Measurements from ENCODE around the gene PCDH9. TPM values are rescaled to one million over a fixed set of nuclear protein-coding genes. Genes with fewer than 3 reads are reported as not detected.

The PCDH9 gene
- total RNA-seq, 1 donor from 2014 or later = 1.9 TPM

- Mint-ChIP-seq H3K36me3 (ENCODE audit: low read depth, unreplicated experiment) (no peaks in the 10 kb centered on the region), H3K27ac (ENCODE audit: unreplicated experiment) (no peak overlapping the region), H3K4me3 (ENCODE audit: unreplicated experiment) (no peak overlapping the region), H3K27me3 (ENCODE audit: unreplicated experiment) (no peaks in the 10 kb centered on the region), H3K4me1 (ENCODE audit: unreplicated experiment) (no peaks in the 10 kb centered on the region), H3K9me3 (ENCODE audit: unreplicated experiment) (no peaks in the 10 kb centered on the region)
- TF ChIP-seq CTCF (IDR thresholded peaks at IDR 0.05; ENCODE audit: unreplicated experiment) = no peak
- no peak for DNase-seq (ENCODE audit: low spot score)
Observed at GRCh38 chr13:66537417-66537816, 692.7 kb downstream of the PCDH9 start.

- DNase-seq (ENCODE audit: low spot score) = no peak
- Mint-ChIP-seq H3K27me3 (ENCODE audit: unreplicated experiment) (no peaks in the 10 kb centered on the region), H3K36me3 (ENCODE audit: low read depth, unreplicated experiment) (no peaks in the 10 kb centered on the region), H3K27ac (ENCODE audit: unreplicated experiment) (no peak overlapping the region), H3K4me1 (ENCODE audit: unreplicated experiment) (no peaks in the 10 kb centered on the region), H3K4me3 (ENCODE audit: unreplicated experiment) (no peak overlapping the region), H3K9me3 (ENCODE audit: unreplicated experiment) (no peaks in the 10 kb centered on the region)
- TF ChIP-seq CTCF (IDR thresholded peaks at IDR 0.05; ENCODE audit: unreplicated experiment) = no peak
Observed at GRCh38 chr13:66536746-66537145, 693.4 kb downstream of the PCDH9 start.

GRCh38 chr13:66534561-66534960, 695.6 kb downstream of the PCDH9 start:
- Mint-ChIP-seq H3K4me3 (ENCODE audit: unreplicated experiment) (no peak overlapping the region), H3K4me1 (ENCODE audit: unreplicated experiment) (no peaks in the 10 kb centered on the region), H3K27me3 (ENCODE audit: unreplicated experiment) (no peaks in the 10 kb centered on the region), H3K36me3 (ENCODE audit: low read depth, unreplicated experiment) (no peaks in the 10 kb centered on the region), H3K9me3 (ENCODE audit: unreplicated experiment) (no peaks in the 10 kb centered on the region), H3K27ac (ENCODE audit: unreplicated experiment) (no peak overlapping the region)
- no peak for DNase-seq (ENCODE audit: low spot score)
- TF ChIP-seq CTCF (IDR thresholded peaks at IDR 0.05; ENCODE audit: unreplicated experiment) = no peak

GRCh38 chr13:66532845-66533244, 697.3 kb downstream of the PCDH9 start:
- no peak for DNase-seq (ENCODE audit: low spot score)
- Mint-ChIP-seq H3K9me3 (ENCODE audit: unreplicated experiment) (no peaks in the 10 kb centered on the region), H3K4me1 (ENCODE audit: unreplicated experiment) (no peaks in the 10 kb centered on the region), H3K27me3 (ENCODE audit: unreplicated experiment) (no peaks in the 10 kb centered on the region), H3K27ac (ENCODE audit: unreplicated experiment) (no peak overlapping the region), H3K36me3 (ENCODE audit: low read depth, unreplicated experiment) (no peaks in the 10 kb centered on the region), H3K4me3 (ENCODE audit: unreplicated experiment) (no peak overlapping the region)
- TF ChIP-seq CTCF (IDR thresholded peaks at IDR 0.05; ENCODE audit: unreplicated experiment) = no peak

GRCh38 chr13:66532146-66532545, 698.0 kb downstream of the PCDH9 start:
- H3K36me3 Mint-ChIP-seq (ENCODE audit: low read depth, unreplicated experiment) = no peaks in the 10 kb centered on the region
- TF ChIP-seq CTCF (IDR thresholded peaks at IDR 0.05; ENCODE audit: unreplicated experiment) = no peak
- no peak overlapping the region for H3K4me3 Mint-ChIP-seq (ENCODE audit: unreplicated experiment)
- DNase-seq (ENCODE audit: low spot score) = no peak
- no peak overlapping the region for H3K27ac Mint-ChIP-seq (ENCODE audit: unreplicated experiment)
- no peaks in the 10 kb centered on the region for H3K9me3 Mint-ChIP-seq (ENCODE audit: unreplicated experiment)
- no peaks in the 10 kb centered on the region for H3K27me3 Mint-ChIP-seq (ENCODE audit: unreplicated experiment)
- no peaks in the 10 kb centered on the region for H3K4me1 Mint-ChIP-seq (ENCODE audit: unreplicated experiment)

Data from endothelial cell (in vitro differentiated cells).